Activated CD4-positive, alpha-beta T cell treated with anti-CD3 and anti-CD28 coated beads, Interleukin-10, Interleukin-2, amounts not matched to agents 100 ng/mL and 50 ng/mL, durations not matched to agents 16 hours and 8 hours (primary cell): ENCODE results near the gene PDGFRB.

Source experiments
- DNase-seq: peaks from one replicate; pipeline ENCODE4 v3.0.0-alpha.2; 2020

PDGFRB gene

DNA sequence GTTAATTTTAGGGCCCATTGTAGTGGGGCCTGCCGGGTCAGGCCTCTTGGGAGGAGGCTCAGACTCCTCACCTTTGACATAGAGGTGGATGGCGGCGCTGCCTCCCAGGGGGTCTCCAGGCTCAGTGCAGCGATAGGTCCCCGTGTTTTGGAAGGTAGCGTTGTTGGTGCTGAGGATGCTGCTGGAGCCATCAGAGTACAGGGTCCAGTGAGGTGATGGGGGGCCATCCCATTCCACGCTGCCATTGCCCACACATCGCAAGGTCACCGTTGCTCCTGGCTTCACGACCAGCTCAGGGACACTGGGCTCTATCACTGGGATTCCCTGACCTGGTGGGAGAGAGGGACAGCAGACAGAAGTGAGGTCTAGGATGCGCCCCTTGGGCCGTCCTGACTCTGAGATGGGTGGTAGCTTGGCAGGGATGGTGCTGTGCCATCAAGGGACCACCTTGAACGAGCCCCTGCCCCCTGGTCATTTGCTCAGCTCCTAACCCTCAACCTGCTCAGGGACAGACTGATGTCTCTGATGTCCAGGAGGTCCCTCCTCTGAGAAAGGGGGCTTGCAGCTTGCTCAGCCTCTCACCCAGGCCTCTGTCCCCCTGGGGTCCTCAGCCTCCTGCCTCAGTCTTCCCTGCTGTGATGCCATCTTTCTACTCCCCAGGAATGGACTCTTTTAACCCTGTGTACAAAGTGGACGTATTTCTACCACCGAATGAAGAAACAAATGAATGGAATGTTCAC lies 74.8 kb downstream of the PDGFRB start:
- no peak for DNase-seq

DNA sequence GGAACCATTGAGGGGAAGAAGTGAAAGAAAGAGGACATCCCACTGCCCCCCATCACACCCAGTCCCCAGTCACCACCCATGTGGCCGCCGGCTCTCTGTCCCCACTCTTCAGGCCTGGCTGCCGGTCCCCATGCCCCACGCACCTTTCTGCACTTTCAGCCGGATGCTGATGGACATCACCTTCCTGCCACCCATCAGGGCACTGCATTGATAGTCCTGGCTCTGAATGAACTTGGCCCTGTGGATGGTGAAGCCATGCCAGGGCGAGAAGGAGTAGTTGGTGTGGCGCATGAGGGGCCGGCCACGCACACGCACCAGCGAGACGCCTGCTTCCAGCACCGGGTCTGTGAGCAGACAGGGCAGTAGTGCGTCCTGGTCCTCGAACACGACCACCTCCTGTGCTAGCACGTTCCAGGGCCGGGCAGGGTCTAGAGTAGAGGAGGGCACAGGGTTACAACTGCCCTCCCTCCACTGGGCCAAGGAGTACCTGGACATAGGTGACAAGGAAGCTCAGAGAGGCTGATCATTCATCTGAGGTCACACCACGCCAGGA lies 75.7 kb downstream of the PDGFRB start:
- no peak for DNase-seq

DNA sequence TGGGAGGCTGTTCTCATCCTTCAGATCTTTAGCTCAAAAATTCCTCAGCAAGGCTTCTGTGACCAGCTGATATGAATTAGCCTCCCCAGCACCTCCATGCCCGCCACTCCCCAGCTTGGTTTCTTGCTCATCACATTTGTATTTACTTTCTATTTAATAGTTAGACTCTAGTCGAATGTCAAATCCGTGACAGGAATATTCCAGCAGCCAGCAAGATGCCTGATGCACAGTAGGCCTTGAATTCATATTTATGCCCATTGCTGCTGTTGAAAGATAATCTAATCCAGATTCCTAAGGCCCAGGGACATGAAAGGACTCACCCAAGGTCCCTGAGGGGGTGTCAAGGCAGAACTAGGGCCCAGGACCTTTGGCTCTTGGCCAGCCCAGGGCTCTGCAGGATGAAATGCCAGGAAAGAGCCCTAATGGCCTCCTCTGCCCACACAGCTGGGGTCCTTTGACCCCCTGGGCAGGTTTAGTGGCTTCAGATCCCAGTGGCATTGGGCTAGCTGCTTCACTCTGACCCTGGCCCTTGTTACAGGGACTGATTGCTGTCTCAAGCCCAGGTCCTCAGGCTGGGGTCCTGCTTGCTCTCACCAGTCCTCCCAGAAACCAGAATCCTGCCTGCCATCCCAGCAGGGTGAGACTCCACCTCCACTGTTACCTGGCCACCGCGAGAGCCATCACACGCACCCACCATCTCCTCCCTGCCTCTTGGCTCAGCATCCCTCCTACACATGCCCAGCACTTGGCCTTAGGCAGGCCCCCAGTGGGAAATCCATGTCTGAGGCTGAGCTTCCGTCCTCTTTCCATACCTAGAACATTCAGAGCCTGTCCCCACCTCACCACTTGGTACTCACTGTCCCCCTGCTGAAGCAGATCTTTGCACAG lies 76.6 kb downstream of the PDGFRB start:
- DNase-seq = no peak

DNA sequence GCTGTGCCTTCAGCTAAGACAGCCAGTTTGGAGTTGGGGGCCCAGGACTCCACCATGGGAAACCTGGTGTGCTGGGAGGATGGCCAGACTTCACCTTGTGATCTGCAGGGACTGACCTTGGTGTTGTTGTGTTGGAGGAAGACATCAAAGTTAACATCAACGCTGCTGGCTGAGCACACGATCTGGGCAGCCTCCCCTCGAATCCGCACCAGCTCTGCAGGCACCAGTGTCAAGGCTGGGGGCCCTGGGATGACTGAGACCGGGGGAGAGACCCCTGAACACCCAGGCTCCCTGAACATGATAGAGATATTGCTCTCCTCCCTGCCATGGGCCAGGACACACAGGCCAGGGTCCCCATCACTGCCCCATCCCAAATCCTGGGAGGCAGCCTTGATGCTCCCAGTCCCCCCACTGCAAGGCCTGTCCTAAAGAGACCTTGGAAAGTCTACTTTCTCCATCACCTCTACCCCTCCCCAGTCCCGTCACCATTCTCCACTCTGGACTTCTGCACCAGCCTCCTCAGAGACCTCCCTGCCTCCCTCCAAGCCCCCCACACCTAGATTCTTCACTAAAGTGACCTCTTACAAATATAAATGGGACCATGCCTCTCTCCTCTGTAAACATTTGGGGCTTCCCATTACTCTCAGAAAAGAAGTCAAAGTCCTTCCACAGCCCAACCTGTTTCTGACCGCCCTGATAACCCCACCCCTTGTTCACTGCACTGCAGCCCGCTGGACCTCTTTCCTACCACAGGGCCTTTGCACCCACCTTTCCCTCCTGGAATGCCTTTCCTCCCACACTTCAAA lies 77.4 kb downstream of the PDGFRB start:
- DNase-seq = no peak

DNA sequence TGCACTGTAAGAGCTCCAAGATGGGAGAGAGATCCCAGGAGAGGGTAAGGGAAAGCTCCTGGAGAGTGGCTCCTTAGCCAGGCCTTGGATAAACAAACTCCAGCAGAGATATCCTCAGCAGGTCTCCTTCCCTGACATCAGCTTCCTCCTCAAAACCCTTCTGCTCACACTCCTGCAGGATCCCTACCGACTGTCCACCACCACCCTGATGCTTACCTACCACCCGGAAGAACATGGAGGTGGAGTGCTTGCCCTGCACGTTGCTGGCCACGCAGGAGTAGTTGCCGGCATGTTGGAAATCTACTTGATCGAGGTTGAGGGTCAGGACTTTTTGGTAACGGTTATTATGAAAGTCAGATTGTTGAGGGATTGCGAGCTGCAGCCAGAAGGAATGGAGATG lies 78.6 kb downstream of the PDGFRB start:
- no peak for DNase-seq

DNA sequence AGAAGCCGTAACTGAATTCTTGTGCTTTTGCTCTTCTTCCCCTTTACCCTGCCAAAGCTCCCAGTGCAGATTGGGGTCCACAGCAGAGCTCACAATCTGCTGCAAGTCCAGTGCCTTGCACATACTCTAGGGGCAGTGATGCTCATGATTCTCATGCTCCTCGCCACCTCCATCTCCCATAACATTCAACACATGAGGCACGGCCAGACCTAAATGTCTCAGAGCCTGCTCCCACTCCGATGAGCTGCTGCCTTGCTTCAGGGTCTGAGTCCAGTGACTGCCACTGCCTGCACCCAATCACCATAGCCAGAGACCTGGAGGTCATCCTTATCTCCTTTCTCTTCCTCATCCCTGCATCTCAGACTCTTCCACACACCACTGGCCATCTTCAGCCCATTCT lies 79.8 kb downstream of the PDGFRB start:
- DNase-seq = no peak

DNA sequence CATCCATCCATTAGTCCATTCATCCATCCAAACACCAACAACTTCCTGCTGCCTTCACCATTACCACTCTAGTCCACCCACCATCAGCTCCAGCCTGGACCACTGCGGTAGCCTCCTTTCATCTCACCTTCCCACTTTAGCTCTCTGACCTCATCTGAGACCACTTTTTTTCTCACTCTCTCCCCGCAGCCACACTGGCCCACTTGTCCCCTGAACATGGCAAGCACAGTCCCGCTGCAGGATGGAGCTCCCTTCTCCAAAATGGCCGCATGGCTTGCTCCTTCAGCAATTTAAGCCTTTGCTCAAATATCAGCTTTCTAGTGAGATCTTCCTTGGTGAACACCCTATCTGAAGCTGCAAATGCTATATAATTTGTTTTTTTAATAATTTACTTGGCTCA lies 80.4 kb downstream of the PDGFRB start:
- no peak for DNase-seq

DNA sequence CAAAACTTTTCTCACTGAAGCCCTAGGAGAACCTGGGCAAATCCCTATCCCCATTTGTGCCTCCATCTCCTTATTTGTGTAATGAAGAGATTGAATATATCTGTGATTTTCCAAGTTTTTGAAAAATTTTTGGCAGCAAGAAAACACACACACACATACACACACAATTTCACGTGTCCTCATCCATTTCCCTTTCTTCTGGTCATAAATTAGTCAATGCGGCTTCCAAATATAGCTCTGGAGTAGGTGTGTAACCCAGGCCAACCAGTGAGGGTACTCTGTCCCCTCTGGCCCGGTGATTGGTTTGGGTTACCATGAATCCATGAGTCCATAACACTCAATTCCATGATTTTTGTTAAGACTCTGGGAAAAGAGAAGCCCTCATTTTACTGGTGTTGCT lies 82.0 kb downstream of the PDGFRB start:
- no peak for DNase-seq

DNA sequence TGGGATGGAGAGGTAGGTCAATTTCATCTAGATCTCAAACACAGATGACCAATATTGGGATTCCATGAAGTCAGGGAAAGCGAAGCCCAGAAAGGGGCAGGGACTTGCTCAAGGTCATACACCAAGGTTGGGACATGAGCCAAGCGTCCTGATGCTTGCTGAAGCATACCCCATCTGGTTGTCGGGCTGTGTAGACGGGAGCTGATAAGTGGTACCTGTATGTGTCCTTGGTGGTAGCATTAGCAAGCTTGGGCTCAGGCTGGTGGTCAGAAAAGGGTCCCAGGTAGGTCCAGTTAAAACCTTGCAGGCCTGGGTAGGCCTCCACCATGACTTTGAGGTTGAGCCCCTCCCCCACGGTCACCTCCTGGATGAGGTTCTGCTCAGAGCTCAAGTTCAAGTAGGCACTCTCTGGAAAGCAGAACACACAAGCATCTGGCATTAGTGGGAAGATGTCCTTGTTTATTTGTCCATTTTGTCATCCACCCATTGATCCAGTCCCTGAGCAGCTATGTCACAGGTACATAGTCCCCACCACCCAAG lies 82.5 kb downstream of the PDGFRB start:
- DNase-seq = no peak

DNA sequence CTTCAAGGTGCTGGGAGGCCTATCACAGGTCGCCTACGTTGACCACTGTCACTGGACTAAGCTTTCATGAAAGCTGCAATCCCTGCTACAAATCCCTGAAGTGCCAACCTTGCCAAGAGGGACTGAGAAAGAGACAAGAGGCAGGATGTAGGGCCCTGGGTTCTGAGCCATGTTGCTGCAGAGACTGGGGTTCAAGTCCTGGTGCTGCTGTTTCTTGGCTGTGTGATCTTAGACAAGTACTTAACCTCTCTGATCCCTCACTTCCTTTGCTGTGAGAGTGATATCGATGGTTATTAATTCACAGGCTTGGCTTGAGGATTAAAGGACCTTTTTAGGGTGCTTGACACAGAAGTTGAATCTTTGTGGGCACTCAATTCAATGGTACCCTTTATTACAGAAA lies 84.8 kb downstream of the PDGFRB start:
- DNase-seq = no peak

DNA sequence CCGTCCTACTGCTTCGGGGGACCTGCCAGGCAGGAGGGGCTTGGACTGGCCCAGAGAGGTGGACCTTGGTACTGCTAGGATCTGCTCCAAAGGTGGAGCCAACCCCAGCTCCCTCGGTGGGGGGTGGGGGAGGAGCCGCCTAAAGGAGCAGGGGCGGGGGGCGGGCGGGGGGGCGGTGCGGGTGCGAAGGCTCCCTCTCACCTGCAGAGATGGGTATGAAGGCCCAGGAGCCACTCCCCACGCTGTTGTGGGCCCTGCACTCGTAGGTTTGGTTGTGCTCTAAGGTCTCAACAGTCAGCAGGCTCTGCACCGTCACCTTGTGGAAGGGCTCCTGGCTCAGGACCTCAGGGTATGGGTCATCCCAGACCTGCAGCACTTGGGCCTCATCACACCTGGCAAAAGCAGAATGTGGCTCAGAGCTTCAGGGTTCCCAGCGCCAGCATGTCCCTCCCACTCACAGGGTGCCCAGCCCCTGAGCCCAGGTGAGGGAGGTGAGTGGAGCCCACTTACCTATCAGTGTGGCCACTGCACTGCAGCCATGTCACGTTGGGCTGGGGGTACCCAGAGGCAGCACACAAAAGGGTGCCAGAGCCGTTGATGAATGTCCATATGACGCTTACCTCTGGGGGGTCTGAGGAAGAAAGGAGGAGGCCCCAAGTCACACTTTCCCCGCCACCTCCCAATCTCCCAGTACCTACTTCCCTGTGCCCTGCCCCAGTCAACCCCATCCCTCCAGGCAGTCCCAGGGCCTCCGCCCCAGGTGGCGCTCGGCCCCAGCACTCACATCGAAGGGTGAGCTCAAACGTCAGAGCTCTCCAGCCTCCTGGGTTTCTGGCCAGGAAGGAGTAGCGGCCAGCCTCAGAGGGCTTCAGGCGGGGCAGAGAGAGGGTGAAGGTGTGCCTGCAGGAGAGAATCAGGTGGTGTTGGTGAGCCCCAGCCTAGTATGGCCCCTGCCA lies 85.7 kb downstream of the PDGFRB start:
- DNase-seq = no peak

DNA sequence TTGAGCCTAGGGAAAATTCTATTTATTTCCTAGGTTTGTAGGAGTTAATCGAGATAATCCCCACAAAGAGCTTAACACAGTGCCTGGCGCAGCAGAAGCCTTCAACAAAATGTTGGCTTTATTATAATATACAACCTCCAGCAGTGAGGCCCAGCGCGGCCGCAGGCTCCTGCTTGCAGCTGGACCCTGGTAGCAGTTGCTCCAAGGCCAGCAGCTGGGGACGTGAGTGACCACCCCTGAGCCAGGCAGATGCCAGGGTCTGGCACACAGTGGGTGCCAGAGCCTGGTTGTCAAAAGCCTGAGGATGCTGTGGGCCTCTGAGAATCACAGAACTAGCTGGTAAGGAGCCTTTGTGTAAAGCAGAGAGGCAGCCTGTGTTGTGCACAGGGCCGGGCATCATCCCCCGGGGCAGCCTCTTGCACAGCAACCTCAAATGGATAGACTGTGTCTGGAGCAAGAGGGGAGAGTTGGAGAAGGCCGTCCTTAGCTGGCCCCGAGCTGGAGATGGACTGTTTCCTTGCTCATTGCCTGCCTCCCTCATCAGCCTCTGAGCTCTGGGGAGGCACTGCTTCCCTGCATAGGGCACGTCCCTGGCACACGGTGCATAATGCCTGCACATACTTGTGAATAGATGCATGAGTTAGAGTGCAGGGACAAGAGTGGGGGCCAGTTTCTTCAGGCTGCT lies 86.5 kb downstream of the PDGFRB start:
- DNase-seq = no peak

DNA sequence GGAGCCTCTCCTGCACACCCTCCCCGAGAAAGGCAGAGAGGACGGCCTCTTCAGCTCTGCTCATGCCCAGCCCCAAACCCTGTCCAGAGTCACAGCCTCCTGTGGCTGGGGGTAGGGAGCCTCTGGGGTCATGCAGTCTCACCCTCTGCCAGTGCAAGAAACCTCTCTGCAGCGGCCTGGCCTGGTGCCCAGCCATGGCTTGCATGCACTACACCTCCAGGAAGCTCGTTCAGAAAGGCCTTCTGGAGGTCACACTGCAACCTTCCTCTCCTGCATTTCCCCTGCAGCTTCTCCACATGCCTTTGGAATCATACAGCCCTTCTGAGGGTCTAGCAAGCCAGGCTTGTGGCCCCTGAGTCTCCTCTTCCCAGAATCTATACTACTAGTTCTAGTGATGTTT lies 87.2 kb downstream of the PDGFRB start:
- DNase-seq = no peak

DNA sequence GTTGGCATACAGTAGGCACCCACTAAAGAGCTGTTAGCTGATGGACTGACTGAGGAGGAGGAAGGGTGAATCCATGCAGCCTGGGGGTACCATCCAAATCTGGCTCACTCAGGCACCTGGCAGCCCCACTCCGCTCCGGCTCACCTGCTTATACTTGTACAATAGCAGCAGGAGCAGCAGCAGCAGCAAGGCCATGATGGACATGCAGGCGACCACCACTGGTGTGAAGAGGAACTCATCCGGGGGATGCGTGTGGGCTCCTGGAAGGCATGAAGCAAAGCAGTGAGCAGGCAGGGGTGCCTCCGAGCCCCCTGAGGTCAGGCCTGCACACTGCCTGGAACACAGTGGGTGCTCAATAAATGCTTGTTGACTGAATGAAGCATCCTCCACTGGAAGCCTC lies 87.6 kb downstream of the PDGFRB start:
- no peak for DNase-seq

DNA sequence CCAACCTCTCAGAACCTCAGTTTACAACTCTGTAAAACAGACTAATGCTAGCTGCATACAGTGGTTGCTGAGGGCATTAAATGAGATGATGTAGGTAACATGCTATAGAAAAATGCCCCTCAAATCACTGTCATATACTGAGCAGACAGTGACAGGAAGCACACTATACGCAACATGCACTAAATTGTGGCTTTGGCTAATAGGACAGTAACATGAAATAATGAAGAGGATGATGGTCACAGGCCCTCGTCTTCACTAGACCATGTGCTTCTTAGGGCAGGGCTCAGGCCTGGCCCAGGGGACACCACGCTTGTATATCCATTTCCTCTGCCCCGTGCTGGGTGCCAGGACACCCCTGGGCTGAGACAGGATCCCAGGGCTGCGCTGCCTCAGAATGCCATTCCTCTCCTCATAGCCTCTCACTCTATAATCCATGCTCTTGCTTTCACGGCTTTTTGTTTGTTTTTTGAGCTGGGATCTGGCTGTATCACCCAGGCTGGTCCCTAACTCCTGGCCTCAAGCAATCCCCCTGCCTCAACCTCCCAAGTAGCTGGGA lies 88.2 kb downstream of the PDGFRB start:
- DNase-seq = no peak

DNA sequence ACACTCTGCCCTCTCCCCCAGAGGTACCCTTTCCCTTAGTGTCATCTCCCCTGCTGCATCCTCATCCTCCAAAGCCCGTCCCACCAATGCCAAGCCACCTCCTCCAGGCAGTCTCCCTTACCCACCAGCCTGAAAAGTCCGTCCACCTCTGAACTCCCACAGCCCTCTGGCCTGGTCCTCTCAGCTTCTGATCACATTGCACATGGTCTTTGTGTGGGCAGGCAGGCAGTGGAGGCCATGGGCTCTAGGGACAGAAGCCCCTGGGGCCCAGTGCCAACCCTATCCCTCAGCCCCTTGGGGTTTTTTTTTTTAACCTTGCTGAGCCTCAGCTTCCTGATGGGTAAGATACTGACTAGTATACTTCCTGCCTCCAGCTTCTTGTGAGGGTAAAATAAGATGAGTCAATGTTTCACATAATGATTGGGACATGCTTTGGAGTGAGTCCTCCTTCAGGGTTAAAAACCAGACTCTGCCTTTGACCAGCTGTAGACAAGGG lies 88.7 kb downstream of the PDGFRB start:
- DNase-seq = peak; percentile 80

DNA sequence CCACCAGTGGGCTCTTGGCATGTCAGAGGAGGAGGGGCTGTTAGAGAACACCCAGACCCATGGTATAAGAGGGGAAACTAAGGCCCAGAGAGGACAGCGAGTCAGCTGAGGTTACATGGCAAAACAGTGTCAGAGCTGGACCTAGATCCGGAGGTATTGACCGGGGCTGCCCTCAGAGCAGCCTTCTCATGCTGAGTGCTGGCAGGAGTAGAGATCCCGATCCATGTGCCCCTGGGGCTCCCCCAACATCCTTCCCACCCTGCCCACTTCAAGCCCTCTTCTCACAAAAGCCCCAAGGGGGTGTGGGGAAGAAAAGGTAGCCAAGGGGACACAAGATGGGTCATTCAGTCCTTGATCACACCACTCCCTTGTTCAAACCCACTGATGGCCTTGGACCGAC lies 89.2 kb downstream of the PDGFRB start:
- DNase-seq = no peak

DNA sequence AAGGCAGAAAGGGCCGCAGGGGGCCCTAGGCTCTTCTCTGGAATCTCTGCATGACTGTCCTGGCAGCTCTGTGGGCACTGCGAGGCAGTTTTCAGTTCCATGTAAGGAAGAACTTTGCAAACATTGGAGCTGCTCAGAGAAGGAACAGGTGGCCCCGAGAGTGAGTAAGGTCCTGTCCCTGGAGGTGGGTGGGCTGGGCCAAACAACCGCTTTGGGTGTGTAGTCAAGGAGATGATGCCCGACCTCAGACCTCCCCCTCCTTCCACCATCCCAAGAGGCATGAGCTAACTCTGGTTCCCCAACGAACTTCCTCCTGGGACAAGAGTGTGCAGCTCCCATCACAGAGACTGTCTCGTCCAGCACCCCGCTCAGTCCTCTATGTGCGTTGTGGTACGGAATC lies 89.8 kb downstream of the PDGFRB start:
- no peak for DNase-seq

DNA sequence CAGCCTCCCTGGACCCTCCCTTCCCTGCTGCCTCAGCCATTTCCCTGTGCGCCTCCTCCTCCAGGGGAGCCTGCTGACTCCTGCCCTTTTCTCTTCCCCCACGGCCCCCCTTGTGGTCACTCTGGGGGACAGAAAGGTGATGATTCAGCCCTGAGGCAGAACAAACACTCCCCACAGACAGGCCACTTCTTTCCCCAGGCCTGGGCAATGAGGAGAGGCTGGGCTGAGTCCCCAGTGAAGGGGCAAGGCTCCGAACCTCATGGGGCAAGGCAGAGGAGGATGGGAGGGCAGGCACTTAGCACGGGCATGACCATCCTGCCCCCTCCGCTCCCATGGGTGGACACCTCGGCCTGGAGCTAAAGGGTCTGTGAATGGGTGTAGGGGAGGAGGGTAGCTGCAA lies 90.3 kb downstream of the PDGFRB start:
- no peak for DNase-seq

DNA sequence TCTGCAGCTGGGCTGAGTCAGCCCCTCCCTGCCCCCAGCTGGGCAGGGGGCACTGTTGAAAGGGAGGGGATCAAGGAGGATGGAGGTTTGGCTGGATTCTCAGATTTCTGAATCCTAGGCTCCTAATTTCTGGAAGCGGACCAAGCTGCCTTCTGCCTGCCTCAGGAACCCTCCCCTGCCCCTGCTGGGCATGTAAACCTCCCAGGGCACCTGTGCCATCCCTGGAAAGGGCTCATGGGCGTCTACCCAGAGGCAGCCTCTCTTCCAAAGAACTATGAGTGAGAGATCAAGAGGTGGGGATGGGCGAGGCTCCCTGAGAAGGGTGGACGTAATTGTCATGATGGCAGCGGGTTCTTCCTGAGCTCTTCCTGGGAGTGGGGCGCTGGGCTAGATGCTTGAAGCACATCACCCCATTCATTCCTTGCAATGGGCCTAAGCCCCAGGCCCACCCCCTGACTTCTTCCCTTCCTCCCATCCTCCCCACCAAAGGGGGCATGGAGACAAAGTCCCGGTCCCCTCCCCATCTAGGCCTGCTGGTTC lies 90.9 kb downstream of the PDGFRB start:
- no peak for DNase-seq
